ENCODE data around the gene VSTM4. TPM values are rescaled to one million over a fixed set of nuclear protein-coding genes. Genes with fewer than 3 reads are reported as not detected.

VSTM4 gene
- total and polyA plus RNA-seq, 2 of the 4 experiments (the other 2 are of a cell fraction), result 2.4 to 2.9 TPM

DNA sequence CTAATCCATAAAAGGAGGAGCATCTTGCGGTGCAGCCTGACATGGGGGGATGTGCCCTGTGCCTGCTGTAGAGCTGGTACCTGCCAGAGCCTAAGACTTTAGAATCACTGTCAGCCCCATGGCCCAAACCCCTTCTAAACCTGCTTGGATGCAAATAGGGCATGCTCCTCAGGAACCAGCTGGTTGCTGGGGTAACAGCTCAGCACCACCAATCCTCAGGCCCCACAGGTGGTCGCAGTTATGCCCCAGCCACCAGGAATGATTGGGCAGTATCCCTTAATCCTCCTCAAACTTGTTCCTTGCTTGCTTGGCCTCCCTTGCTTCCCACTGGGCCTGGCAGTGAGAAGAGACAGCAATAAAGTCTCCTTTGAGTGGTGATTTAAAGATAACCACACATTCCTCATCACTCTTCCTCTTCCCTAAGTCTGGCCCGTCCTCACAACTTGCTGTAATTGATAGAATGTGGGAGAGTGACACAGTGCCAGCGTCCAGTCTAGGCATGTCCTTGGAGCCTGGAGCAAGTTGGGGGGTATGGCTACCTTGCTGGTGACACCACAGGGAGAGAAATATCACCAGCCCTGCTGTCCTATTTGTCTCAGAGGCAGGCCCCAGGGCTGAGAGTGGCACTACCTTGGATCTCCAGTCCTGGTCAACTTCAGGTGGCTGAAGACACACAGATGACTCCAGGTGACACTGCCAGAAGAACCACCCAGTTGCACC lies 43.0 kb downstream of the VSTM4 start:
- H4K91ac ChIP-seq (ENCODE audit: insufficient read depth, low read depth, low read length), result no peak overlapping the region
- H3K27me3 ChIP-seq (ENCODE audit: control insufficient read depth, insufficient read depth, low read length), result no peaks in the 10 kb centered on the region
- no peak overlapping the region for H2BK15ac ChIP-seq (ENCODE audit: low read depth, low read length)
- H3K4me3 ChIP-seq (ENCODE audit: insufficient read depth, low read depth, low read length), result no peak overlapping the region
- ChIA-PET CTCF (no interaction called here), POLR2A (ENCODE audit: unreplicated experiment) (no interaction called here)
- no peak overlapping the region for H2BK20ac ChIP-seq (ENCODE audit: low read depth, low read length)
- peaks cover 33% of the 10 kb centered on the region for H3K36me3 ChIP-seq (ENCODE audit: control insufficient read depth, insufficient read depth, low read length)
- H3K9me3 ChIP-seq (ENCODE audit: control insufficient read depth, insufficient read depth, low read length), result no peaks in the 10 kb centered on the region
- H3K9me1 ChIP-seq (ENCODE audit: insufficient read depth, low read length), result peaks cover 9% of the 10 kb centered on the region
- TF ChIP-seq FOS (IDR thresholded peaks at IDR 0.05; ENCODE audit: low read depth, low read length), result no peak
- TF ChIP-seq, protein P1, sequence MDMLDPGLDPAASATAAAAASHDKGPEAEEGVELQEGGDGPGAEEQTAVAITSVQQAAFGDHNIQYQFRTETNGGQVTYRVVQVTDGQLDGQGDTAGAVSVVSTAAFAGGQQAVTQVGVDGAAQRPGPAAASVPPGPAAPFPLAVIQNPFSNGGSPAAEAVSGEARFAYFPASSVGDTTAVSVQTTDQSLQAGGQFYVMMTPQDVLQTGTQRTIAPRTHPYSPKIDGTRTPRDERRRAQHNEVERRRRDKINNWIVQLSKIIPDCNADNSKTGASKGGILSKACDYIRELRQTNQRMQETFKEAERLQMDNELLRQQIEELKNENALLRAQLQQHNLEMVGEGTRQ (IDR thresholded peaks at IDR 0.05; ENCODE audit: low read depth, low read length), result no peak
- TF ChIP-seq MXI1 (IDR thresholded peaks at IDR 0.05; ENCODE audit: borderline replicate concordance, low read depth, low read length), result no peak
- TF ChIP-seq, protein P2, sequence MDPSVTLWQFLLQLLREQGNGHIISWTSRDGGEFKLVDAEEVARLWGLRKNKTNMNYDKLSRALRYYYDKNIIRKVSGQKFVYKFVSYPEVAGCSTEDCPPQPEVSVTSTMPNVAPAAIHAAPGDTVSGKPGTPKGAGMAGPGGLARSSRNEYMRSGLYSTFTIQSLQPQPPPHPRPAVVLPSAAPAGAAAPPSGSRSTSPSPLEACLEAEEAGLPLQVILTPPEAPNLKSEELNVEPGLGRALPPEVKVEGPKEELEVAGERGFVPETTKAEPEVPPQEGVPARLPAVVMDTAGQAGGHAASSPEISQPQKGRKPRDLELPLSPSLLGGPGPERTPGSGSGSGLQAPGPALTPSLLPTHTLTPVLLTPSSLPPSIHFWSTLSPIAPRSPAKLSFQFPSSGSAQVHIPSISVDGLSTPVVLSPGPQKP (IDR thresholded peaks at IDR 0.05; ENCODE audit: borderline replicate concordance, low read depth, low read length), result no peak
- no peak for TF ChIP-seq RCOR1 (IDR thresholded peaks at IDR 0.05; ENCODE audit: insufficient replicate concordance, low read length)
- TF ChIP-seq RAD21 (IDR thresholded peaks at IDR 0.05; ENCODE audit: low read length), result no peak
- no peak for TF ChIP-seq NFE2L2 (IDR thresholded peaks at IDR 0.05; ENCODE audit: low read depth, low read length)
- TF ChIP-seq SMC3 (IDR thresholded peaks at IDR 0.05; ENCODE audit: low read depth, low read length), result no peak
- TF ChIP-seq CEBPB (IDR thresholded peaks at IDR 0.05; ENCODE audit: low read depth, low read length), result no peak
- no peak for TF ChIP-seq MAFK (IDR thresholded peaks at IDR 0.05; ENCODE audit: low read depth, low read length)
- no peak for TF ChIP-seq MAZ (IDR thresholded peaks at IDR 0.05; ENCODE audit: borderline replicate concordance, low read depth, low read length)
- TF ChIP-seq CHD1 (IDR thresholded peaks at IDR 0.05; ENCODE audit: low read depth, low read length), result no peak
- TF ChIP-seq BHLHE40 (IDR thresholded peaks at IDR 0.05; ENCODE audit: low read depth, low read length), result no peak
- H2BK5ac ChIP-seq (ENCODE audit: low read depth, low read length, poor library complexity, severe bottlenecking), result no peak overlapping the region
- no peak overlapping the region for H4K8ac ChIP-seq (ENCODE audit: low read depth in 2 of 2, low read length in 2 of 2)
- dilution Hi-C loops (cut with HindIII; ENCODE audit: low sequenced_read_pairs, unreplicated experiment), result no loop called here
- H3K23ac ChIP-seq (ENCODE audit: low read depth, low read length), result no peak overlapping the region
- H2AK5ac ChIP-seq (ENCODE audit: low read depth, low read length), result no peak overlapping the region
- no peaks in the 10 kb centered on the region for H3K4me1 ChIP-seq (ENCODE audit: control insufficient read depth, insufficient read depth, low read length)
- 20% methylated on average over 1 of the region's 4 CpGs; no CpG with 5 or more reads in 1 of the 2 experiments for WGBS, 2 experiments (ENCODE audit: extremely low coverage in 2 of 2, insufficient read length in 1 of 2)
- BruUV-seq (replicated peaks), result no TSS peak
- intact Hi-C loops (cut with micrococcal nuclease), result no loop called here
- H3K79me1 ChIP-seq (ENCODE audit: low read depth in 1 of 2, low read length in 2 of 2), result no peaks in the 10 kb centered on the region
- no peak overlapping the region for H3K56ac ChIP-seq (ENCODE audit: extremely low read depth, insufficient read depth, low read length)
- H2AK9ac ChIP-seq (replicated peaks; ENCODE audit: low read depth, low read length, poor library complexity), result no peak overlapping the region
- no peak overlapping the region for H3K9ac ChIP-seq (ENCODE audit: low read depth, low read length)
- H2BK120ac ChIP-seq (ENCODE audit: low read depth, low read length), result no peak overlapping the region
- no peak overlapping the region for H3K4me2 ChIP-seq (ENCODE audit: low read depth, low read length)
- no peak overlapping the region for H3K27ac ChIP-seq (ENCODE audit: insufficient read depth, low read length)
- in situ Hi-C loops (cut with MboI; ENCODE audit: low sequenced_read_pairs), result no loop called here
- H3K18ac ChIP-seq (ENCODE audit: low read depth, low read length), result no peak overlapping the region
- no peak for DNase-seq
- H3K4ac ChIP-seq (ENCODE audit: low read depth, low read length), result no peak overlapping the region
- ATAC-seq (ENCODE audit: low read depth), result no peak
- H2AFZ ChIP-seq (replicated peaks; ENCODE audit: low read length, poor library complexity), result no peak overlapping the region
- H4K5ac ChIP-seq (ENCODE audit: low read depth, low read length), result no peak overlapping the region
- peaks cover 3% of the 10 kb centered on the region for H4K20me1 ChIP-seq (ENCODE audit: insufficient read depth, low read length)
- H3K14ac ChIP-seq (replicated peaks; ENCODE audit: low read depth, low read length), result no peak overlapping the region
